Osteoblast (primary cell): ENCODE measurements around the gene TECPR1. TPM values are rescaled to one million over a fixed set of nuclear protein-coding genes. Genes with fewer than 3 reads are reported as not detected.

Experiments used
- DNase-seq: peaks from one replicate; pipeline ENCODE4 v3.0.0; 2011; ENCODE audit warnings: low spot score, mixed read lengths; ENCODE audit not compliant: insufficient read length; ENCODE audit errors: missing footprints
- H2AFZ ChIP-seq: 2 replicates; pipeline ENCODE4 v1.6.0; 2011; ENCODE audit warnings: mild to moderate bottlenecking, low read length
- H3K27ac ChIP-seq: 2 replicates; pipeline ENCODE4 v1.5.1; 2011; ENCODE audit warnings: mild to moderate bottlenecking, low read depth, low read length, moderate library complexity
- H3K27me3 ChIP-seq: 2 replicates; pipeline ENCODE4 v1.6.0; 2012; ENCODE audit warnings: mild to moderate bottlenecking, control low read depth, inconsistent platforms, low read length, moderate library complexity; ENCODE audit not compliant: insufficient read depth
- H3K36me3 ChIP-seq: 2 replicates; pipeline ENCODE4 v1.5.1; 2011; ENCODE audit warnings: mild to moderate bottlenecking, low read length, control low read depth, moderate library complexity; ENCODE audit not compliant: insufficient read depth
- H3K4me1 ChIP-seq: 2 replicates; pipeline ENCODE4 v1.5.1; 2011; ENCODE audit warnings: mild to moderate bottlenecking, low read length, control low read depth, moderate library complexity; ENCODE audit not compliant: insufficient read depth
- H3K4me2 ChIP-seq: 2 replicates; pipeline ENCODE4 v1.6.0; 2011; ENCODE audit warnings: mild to moderate bottlenecking, low read length; ENCODE audit not compliant: insufficient read depth
- H3K4me3 ChIP-seq: fragments of 200-600 bp; sonication (generic); 3 replicates; pipeline ENCODE4 v1.5.1; 2012; ENCODE audit warnings: mild to moderate bottlenecking, low read length, inconsistent platforms; ENCODE audit not compliant: insufficient read depth
- H3K79me2 ChIP-seq: 2 replicates; pipeline ENCODE4 v1.6.0; 2012; ENCODE audit warnings: mild to moderate bottlenecking, low read length, control low read depth, inconsistent platforms; ENCODE audit not compliant: insufficient read depth
- H3K9me3 ChIP-seq: 2 replicates; pipeline ENCODE4 v1.5.1; 2011; ENCODE audit warnings: low read depth, low read length, control low read depth
- H4K20me1 ChIP-seq: 2 replicates; pipeline ENCODE4 v1.6.0; 2012; ENCODE audit warnings: mild to moderate bottlenecking, low read length, control low read depth; ENCODE audit not compliant: insufficient read depth
- CTCF ChIP-seq: IDR thresholded peaks from 2 replicates; pipeline ENCODE4 v1.5.1; 2011; ENCODE audit warnings: mild to moderate bottlenecking, low read depth, low read length, moderate library complexity; ENCODE audit errors: extremely low read depth
- total RNA-seq: library from RNA; depleted of rRNA; stranded (reverse); fragments of >200 nt; gene quantifications from 2 replicates; pipeline ENCODE4 v1.2.3, GENCODE V29; 2012

TECPR1 gene
- total RNA-seq, 1 donor: 20.3 TPM

- no peaks in the 10 kb centered on the region for H3K9me3 ChIP-seq
- no peaks in the 10 kb centered on the region for H3K27me3 ChIP-seq
- no peak for TF ChIP-seq CTCF
- H3K4me1 ChIP-seq: peaks cover 16% of the 10 kb centered on the region
- peak overlapping the region; percentile 95 for H3K4me3 ChIP-seq
- peak overlapping the region; percentile 97 for H3K4me2 ChIP-seq
- H2AFZ ChIP-seq: peak overlapping the region; percentile 97
- DNase-seq: peak; percentile 66
- peaks cover 13% of the 10 kb centered on the region for H3K36me3 ChIP-seq
- H3K79me2 ChIP-seq: peaks cover 53% of the 10 kb centered on the region
- H3K27ac ChIP-seq: peak overlapping the region; percentile 63
- H4K20me1 ChIP-seq: no peaks in the 10 kb centered on the region
Measured at GRCh38 chr7:98252425-98253054, 508 bp upstream of the TECPR1 start.

GRCh38 chr7:98251231-98251600 lies 816 bp downstream of the TECPR1 start:
- Histone ChIP-seq H3K27ac (peak overlapping the region; percentile 57), H3K79me2 (peaks cover 47% of the 10 kb centered on the region), H3K9me3 (no peaks in the 10 kb centered on the region), H3K4me3 (peak overlapping the region; percentile 95), H3K27me3 (no peaks in the 10 kb centered on the region), H3K36me3 (peaks cover 5% of the 10 kb centered on the region), H4K20me1 (no peaks in the 10 kb centered on the region), H2AFZ (peak overlapping the region; percentile 94), H3K4me2 (peak overlapping the region; percentile 97), H3K4me1 (peaks cover 16% of the 10 kb centered on the region)
- DNase-seq: peak; percentile 14
- no peak for TF ChIP-seq CTCF

GRCh38 chr7:98250789-98251188 lies 1.2 kb downstream of the TECPR1 start:
- Histone ChIP-seq H3K9me3 (no peaks in the 10 kb centered on the region), H3K36me3 (peaks cover 5% of the 10 kb centered on the region), H3K27me3 (no peaks in the 10 kb centered on the region), H2AFZ (no peak overlapping the region), H3K27ac (no peak overlapping the region), H3K79me2 (peaks cover 46% of the 10 kb centered on the region), H3K4me2 (peak overlapping the region; percentile 97), H3K4me3 (no peak overlapping the region), H4K20me1 (no peaks in the 10 kb centered on the region), H3K4me1 (peaks cover 16% of the 10 kb centered on the region)
- no peak for TF ChIP-seq CTCF
- DNase-seq: peak; percentile 55

GRCh38 chr7:98249106-98249505 lies 2.9 kb downstream of the TECPR1 start:
- no peak for TF ChIP-seq CTCF
- Histone ChIP-seq H3K27me3 (no peaks in the 10 kb centered on the region), H3K36me3 (peaks cover 5% of the 10 kb centered on the region), H4K20me1 (no peaks in the 10 kb centered on the region), H3K4me2 (no peak overlapping the region), H3K27ac (no peak overlapping the region), H3K4me1 (peaks cover 16% of the 10 kb centered on the region), H3K79me2 (peaks cover 36% of the 10 kb centered on the region), H3K9me3 (no peaks in the 10 kb centered on the region), H3K4me3 (no peak overlapping the region), H2AFZ (no peak overlapping the region)
- peak; percentile 79 for DNase-seq
